Endometrium (tissue), 2 donors: ENCODE data around the gene SEMA4C.

Source experiments
- FAIRE-seq: peaks from 2 replicates; lab custom pipeline; 2012; peaks lifted over from hg19 to GRCh38; lab: Jason Lieb, UNC
- donor health status: control.
- donor health status: control.

SEMA4C gene

GRCh38 chr2:96819876-96820511, 49.9 kb downstream of the SEMA4C start:
- no peak for FAIRE-seq

- FAIRE-seq: no peak
Measured at GRCh38 chr2:96819128-96819875, 50.6 kb downstream of the SEMA4C start.

- no peak for FAIRE-seq
Measured at GRCh38 chr2:96817882-96818281, 52.0 kb downstream of the SEMA4C start.

- no peak for FAIRE-seq
Measured at GRCh38 chr2:96816836-96817702, 52.8 kb downstream of the SEMA4C start.

GRCh38 chr2:96816127-96816835, 53.6 kb downstream of the SEMA4C start, which contains the start of gene CNNM3:
TSS of gene CNNM3 (plus strand) at chr2:96816268. CDS start at chr2:96816278, 10 bp downstream.
- FAIRE-seq: no peak

- no peak for FAIRE-seq
Measured at GRCh38 chr2:96815326-96816126, 54.4 kb downstream of the SEMA4C start.

- no peak for FAIRE-seq
Measured at GRCh38 chr2:96813656-96814055, 56.2 kb downstream of the SEMA4C start.

- FAIRE-seq: no peak
Measured at GRCh38 chr2:96811917-96812316, 58.0 kb downstream of the SEMA4C start.

GRCh38 chr2:96810783-96811192, 59.1 kb downstream of the SEMA4C start:
- no peak for FAIRE-seq

- no peak for FAIRE-seq
Measured at GRCh38 chr2:96809951-96810782, 59.7 kb downstream of the SEMA4C start.
